Measurements from ENCODE around the gene MARVELD1. TPM values are rescaled to one million over a fixed set of nuclear protein-coding genes. Genes with fewer than 3 reads are reported as not detected.

Gene MARVELD1
- total RNA-seq, 4 donors from 2014 or later: 3.5 to 10.3 (median 7.1) TPM

GRCh38 chr10:97708167-97708566, 5.4 kb upstream of the MARVELD1 start:
- H3K36me3 ChIP-seq: no peaks in the 10 kb centered on the region
- DNase-seq: no peak
- TF ChIP-seq POLR2A (IDR thresholded peaks at IDR 0.05) (no peak), CTCF (IDR thresholded peaks at IDR 0.05) (no peak)
- no peaks in the 10 kb centered on the region for H3K27me3 ChIP-seq
- H3K4me3 ChIP-seq: no peak overlapping the region
- no peaks in the 10 kb centered on the region for H3K9me3 ChIP-seq
- peaks cover 0 to 11% (median 2%) of the 10 kb centered on the region in 4 donors for H3K4me1 ChIP-seq
- H3K27ac ChIP-seq: no peak overlapping the region

DNA sequence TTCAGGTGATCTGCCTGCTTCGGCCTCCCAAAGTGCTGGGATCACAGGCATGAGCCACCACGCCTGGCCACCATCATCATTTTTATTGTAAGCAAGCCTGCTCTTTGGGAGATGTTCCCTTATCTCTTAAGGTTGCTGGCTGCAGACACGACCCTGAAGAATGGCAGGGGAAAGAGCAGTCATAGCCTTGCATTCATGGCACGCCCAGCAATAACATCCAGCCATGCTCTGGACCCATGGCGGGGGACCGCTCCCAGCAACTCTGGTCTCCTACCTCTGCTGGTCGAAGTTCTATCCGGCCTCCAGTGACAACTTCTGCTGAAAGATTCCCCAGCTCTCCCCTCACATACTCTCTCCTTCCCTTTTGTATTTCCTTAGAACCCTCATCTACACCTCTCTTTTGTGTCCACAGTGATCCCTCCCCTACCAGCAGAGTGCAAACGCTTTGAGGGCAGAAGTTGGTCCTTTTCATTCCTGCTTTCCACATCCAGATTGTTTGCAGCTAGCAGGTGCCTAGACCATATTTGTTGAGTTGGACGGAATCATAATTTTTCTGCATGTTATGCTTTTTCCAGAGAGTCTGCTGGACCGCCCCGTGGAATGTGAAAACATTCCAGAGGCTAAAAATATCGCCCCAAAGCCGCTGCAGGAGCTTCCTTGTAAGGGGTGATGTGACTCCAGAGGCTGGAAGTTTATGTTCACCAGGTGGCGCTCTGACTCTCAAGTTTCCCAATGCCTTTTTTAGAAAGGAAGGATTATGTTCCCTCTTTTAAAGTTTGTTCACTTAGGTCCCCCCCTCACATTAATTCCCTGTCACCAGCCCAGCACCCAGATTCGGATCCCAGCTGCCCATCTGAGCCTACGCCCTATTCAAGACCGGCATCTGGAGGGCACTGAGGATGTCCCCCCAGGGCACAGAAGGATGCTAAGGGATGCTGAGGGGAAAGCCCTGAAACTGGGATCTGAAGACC, 4.3 kb upstream of the MARVELD1 start:
- peak; percentile 40 to 88 (median 65) for DNase-seq
- H3K36me3 ChIP-seq: no peaks in the 10 kb centered on the region
- peak overlapping the region in 2 of 4 donors; percentile 26 to 33 for H3K27ac ChIP-seq
- H3K4me1 ChIP-seq: peaks cover 0 to 14% (median 6%) of the 10 kb centered on the region in 4 donors
- no peaks in the 10 kb centered on the region for H3K9me3 ChIP-seq
- no peaks in the 10 kb centered on the region for H3K27me3 ChIP-seq
- no peak overlapping the region for H3K4me3 ChIP-seq
- peak in 5 of 6 experiments; percentile 24 to 72 (median 65) for TF ChIP-seq CTCF (IDR thresholded peaks at IDR 0.05)
- TF ChIP-seq POLR2A (IDR thresholded peaks at IDR 0.05): no peak

DNA sequence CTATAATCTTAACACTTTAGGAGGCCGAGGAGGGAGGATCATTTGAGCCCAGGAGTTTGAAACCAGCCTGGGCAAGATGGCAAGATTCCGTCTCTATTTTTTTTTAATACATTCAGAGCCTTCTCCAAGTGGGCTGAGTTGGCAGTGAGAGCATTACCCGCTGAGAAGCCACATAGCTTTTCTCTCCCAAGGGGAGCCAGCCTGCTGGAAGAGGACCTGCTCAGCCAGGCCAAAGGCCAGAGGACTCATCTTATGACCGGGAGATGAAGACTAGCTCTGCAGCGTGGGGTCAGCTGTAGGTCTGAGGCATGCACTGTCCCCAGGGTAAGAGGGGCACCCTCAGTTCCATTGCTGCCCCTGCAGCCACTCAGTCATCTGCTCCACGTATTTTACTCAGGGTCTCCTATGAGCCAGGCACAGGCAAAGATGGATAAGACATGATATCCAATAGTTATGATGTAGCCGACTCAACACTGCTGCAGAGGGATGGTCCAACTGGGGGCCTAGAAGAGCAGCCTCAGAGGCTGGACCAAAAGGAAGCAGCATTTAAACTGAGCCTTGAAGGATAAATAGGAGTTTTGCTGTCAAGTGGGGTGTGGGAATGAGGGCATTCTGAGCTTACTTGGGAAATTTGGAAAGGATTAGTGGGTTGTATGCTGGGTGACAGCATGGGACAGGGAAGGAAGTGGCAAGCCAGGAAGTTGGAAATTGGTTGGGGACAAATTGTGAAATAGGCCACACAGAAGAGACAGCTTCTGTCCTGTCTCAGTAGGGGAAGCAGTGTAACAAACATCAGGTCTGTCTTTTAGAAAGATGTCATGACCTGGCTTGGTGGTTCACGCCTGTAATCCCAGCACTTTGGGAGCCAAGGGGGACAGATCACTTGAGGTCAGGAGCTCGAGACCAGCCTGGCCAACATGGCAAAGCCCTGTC, 1.6 kb upstream of the MARVELD1 start:
- H3K9me3 ChIP-seq: no peaks in the 10 kb centered on the region
- peak overlapping the region in 2 of 4 donors; percentile 10 to 84 for H3K27ac ChIP-seq
- no peaks in the 10 kb centered on the region for H3K27me3 ChIP-seq
- peaks cover 0 to 15% (median 7%) of the 10 kb centered on the region in 4 donors for H3K4me1 ChIP-seq
- H3K4me3 ChIP-seq: no peak overlapping the region
- TF ChIP-seq CTCF (IDR thresholded peaks at IDR 0.05) (no peak), POLR2A (IDR thresholded peaks at IDR 0.05) (no peak)
- no peaks in the 10 kb centered on the region for H3K36me3 ChIP-seq
- DNase-seq: no peak

GRCh38 chr10:97713826-97714400, 383 bp downstream of the MARVELD1 start:
- peaks cover 0 to 27% (median 10%) of the 10 kb centered on the region in 4 donors for H3K4me1 ChIP-seq
- H3K27me3 ChIP-seq: no peaks in the 10 kb centered on the region
- H3K9me3 ChIP-seq: no peaks in the 10 kb centered on the region
- peak overlapping the region; percentile 76 to 92 (median 80) for H3K27ac ChIP-seq
- DNase-seq: peak; percentile 46 to 86 (median 84)
- peak in 3 of 6 experiments; percentile 22 to 42 (median 25) for TF ChIP-seq CTCF (IDR thresholded peaks at IDR 0.05)
- TF ChIP-seq POLR2A (IDR thresholded peaks at IDR 0.05): peak; percentile 43 to 66
- H3K36me3 ChIP-seq: no peaks in the 10 kb centered on the region
- H3K4me3 ChIP-seq: peak overlapping the region; percentile 56 to 75 (median 63)

All from Peyer's patch (tissue), 4 donors.